Thyroid gland (tissue), 4 donors: Measurements from ENCODE around the gene FAIM2. TPM values are rescaled to one million over a fixed set of nuclear protein-coding genes. Genes with fewer than 3 reads are reported as not detected.
"Not testable (repeated sequence)": the region's sequence is repeated elsewhere in the genome, so short reads cannot be mapped to it uniquely, and the experiment has no call there.

Experiments used
- DNase-seq, 2 donors: peaks; one replicate each; pipeline ENCODE4 v3.0.0-alpha.2; 2019
- H3K27ac ChIP-seq, 3 donors: fragments of 200-600 bp; sonication (generic); 1 replicate in 2 of 3; 2 replicates in 1 of 3; pipeline ENCODE4 v1.5.1; 2016 to 2019; ENCODE audit warnings: mild to moderate bottlenecking in 1 of 3, moderate library complexity in 1 of 3
- H3K27me3 ChIP-seq: fragments of 200-600 bp; sonication (generic); one replicate; pipeline ENCODE4 v1.5.1; 2019
- H3K36me3 ChIP-seq, 2 donors: fragments of 200-600 bp; sonication (generic); one replicate each; pipeline ENCODE4 v1.5.1; 2016 to 2019
- H3K4me1 ChIP-seq, 2 donors: fragments of 200-600 bp; sonication (generic); one replicate each; pipeline ENCODE4 v1.5.1; 2017 to 2019
- H3K4me3 ChIP-seq, 3 donors: fragments of 200-600 bp; sonication (generic); replicated peaks in 1 of 3; 1 replicate in 2 of 3; 2 replicates in 1 of 3; pipeline ENCODE4 v1.5.1; 2016; ENCODE audit warnings: mild to moderate bottlenecking in 1 of 3
- H3K9me3 ChIP-seq: fragments of 200-600 bp; sonication (generic); one replicate; pipeline ENCODE4 v1.5.1; 2017
- POLR2A ChIP-seq, 2 donors: fragments of 450-650 bp; IDR thresholded peaks; one replicate each; pipeline ENCODE4 v1.6.1; 2017; ENCODE audit warnings: antibody characterized with exemption in 2 of 2, mild to moderate bottlenecking in 2 of 2, moderate library complexity in 1 of 2
- WGBS, 2 donors: methylation state at CpG; one replicate each; pipeline ENCODE4 v1.1.5; 2017; 5-methylcytosine and 5-hydroxymethylcytosine counted together
- intact Hi-C: fragments of 100-400 bp; cut with DNase I; formaldehyde crosslinking; loops from one replicate; pipeline ENCODE4 v1.15.1; 2023
- total RNA-seq, 4 donors: library from RNA; depleted of rRNA; stranded (reverse); fragments of >200 nt; gene quantifications; one replicate each; pipeline ENCODE4 v1.2.3, GENCODE V29; 2016
- TF ChIP-seq, protein P1 (sequence below), 6 experiments: fragments of 200-600 bp in 3 of 6; fragments of 450-650 bp in 3 of 6; sonication (generic) in 3 of 6; IDR thresholded peaks; one replicate each; pipeline ENCODE4 v1.5.1; 2016 to 2019; ENCODE audit warnings: antibody characterized with exemption in 6 of 6, mild to moderate bottlenecking in 2 of 6, inconsistent platforms in 1 of 6, moderate library complexity in 1 of 6

The FAIM2 gene
- total RNA-seq, 4 donors from 2014 or later, result 0.13 to 3.0 (median 0.33) TPM; not detected in 1

DNA sequence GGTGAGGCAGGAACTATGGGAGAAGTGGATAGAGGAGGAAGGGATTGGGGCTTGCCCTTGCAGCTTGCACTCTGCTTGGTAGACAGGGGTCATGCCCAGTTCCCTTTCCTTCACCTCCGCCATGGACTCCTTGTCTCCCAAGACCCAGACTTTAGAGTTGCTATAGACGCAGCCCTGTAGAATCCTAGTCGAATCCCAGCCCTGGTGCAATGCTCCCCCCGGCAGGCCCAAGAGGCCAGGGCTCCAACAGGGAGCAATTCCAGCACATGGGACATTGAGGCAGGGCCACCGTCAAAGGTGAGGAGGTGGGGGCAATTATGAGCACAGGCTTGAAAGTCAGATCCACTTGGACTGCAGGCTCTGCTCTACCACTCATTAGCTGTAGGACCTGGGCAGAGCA is 31.3 kb downstream of the FAIM2 start:
- no peak for DNase-seq
- intact Hi-C loops, result no loop called here
- H3K27ac ChIP-seq, result peak overlapping the region; percentile 11 to 23 (median 20)
- TF ChIP-seq POLR2A (IDR thresholded peaks at IDR 0.05), result no peak
- TF ChIP-seq, protein P1, sequence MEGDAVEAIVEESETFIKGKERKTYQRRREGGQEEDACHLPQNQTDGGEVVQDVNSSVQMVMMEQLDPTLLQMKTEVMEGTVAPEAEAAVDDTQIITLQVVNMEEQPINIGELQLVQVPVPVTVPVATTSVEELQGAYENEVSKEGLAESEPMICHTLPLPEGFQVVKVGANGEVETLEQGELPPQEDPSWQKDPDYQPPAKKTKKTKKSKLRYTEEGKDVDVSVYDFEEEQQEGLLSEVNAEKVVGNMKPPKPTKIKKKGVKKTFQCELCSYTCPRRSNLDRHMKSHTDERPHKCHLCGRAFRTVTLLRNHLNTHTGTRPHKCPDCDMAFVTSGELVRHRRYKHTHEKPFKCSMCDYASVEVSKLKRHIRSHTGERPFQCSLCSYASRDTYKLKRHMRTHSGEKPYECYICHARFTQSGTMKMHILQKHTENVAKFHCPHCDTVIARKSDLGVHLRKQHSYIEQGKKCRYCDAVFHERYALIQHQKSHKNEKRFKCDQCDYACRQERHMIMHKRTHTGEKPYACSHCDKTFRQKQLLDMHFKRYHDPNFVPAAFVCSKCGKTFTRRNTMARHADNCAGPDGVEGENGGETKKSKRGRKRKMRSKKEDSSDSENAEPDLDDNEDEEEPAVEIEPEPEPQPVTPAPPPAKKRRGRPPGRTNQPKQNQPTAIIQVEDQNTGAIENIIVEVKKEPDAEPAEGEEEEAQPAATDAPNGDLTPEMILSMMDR (IDR thresholded peaks at IDR 0.05), result no peak
- no peaks in the 10 kb centered on the region for H3K9me3 ChIP-seq
- no peak overlapping the region for H3K4me3 ChIP-seq
- peaks cover 38 to 52% of the 10 kb centered on the region in 2 donors for H3K4me1 ChIP-seq
- H3K27me3 ChIP-seq, result no peaks in the 10 kb centered on the region
- 93 to 94% methylated on average over 5 of the region's 5 CpGs for WGBS, 2 donors
- no peaks in the 10 kb centered on the region for H3K36me3 ChIP-seq

DNA sequence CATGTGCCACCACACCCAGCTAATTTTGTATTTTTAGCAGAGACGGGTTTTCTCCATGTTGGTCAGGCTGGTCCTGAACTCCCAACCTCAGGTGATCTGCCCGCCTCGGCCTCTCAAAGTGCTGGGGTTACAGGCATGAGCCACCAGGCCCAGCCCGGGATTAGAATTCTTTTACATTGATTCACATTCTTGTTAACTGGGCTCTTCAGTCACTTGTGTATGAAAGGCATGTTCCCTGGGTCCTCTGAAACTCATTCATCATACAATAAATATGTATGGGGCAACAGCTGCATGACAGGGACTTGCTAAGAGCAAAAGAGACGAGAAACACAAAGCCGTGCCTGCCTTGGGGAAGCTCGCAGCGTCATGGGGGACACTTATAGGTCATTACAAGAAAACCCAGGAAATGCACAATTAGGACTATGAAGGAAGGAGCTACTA is 31.9 kb downstream of the FAIM2 start:
- DNase-seq, H3K4me3 ChIP-seq, H3K27me3 ChIP-seq, H3K9me3 ChIP-seq, H3K36me3 ChIP-seq, intact Hi-C loops: not testable (repeated sequence)
- peaks cover 39 to 58% of the 10 kb centered on the region in 2 donors for H3K4me1 ChIP-seq
- 91 to 98% methylated on average over 8 of the region's 8 CpGs for WGBS, 2 donors
- H3K27ac ChIP-seq, result peak overlapping the region in 1 of 3 donors; percentile 23

DNA sequence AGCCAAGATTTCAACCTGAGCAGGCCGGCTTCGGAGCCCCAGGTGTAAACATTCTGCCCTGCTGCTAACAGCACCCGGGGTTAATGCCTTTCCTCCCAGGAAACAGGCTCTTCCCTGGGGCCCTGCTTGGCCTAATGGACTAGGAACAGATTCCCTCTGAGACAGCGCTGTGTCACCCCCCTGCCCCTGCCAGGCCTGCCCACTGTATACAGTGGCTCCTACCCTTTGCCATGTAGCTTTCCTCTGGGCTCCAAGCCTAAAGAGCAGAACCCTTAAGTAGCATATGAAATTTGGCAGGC is 32.5 kb downstream of the FAIM2 start:
- 84% methylated on average over 4 of the region's 4 CpGs; no CpG with 5 or more reads in 1 of the 2 donors for WGBS, 2 donors
- Histone ChIP-seq H3K9me3 (no peaks in the 10 kb centered on the region), H3K27ac (peak overlapping the region in 1 of 3 donors; percentile 20), H3K27me3 (no peaks in the 10 kb centered on the region), H3K36me3 (no peaks in the 10 kb centered on the region), H3K4me3 (no peak overlapping the region), H3K4me1 (peaks cover 39 to 60% of the 10 kb centered on the region in 2 donors)
- TF ChIP-seq, protein P1 (IDR thresholded peaks at IDR 0.05), result no peak
- TF ChIP-seq POLR2A (IDR thresholded peaks at IDR 0.05), result no peak
- intact Hi-C loops, result no loop called here
- peak in 1 of 2 donors; percentile 19 for DNase-seq

- Histone ChIP-seq H3K27me3 (no peaks in the 10 kb centered on the region), H3K36me3 (no peaks in the 10 kb centered on the region), H3K4me3 (no peak overlapping the region), H3K4me1 (peaks cover 39 to 60% of the 10 kb centered on the region in 2 donors), H3K9me3 (no peaks in the 10 kb centered on the region), H3K27ac (peak overlapping the region in 2 of 3 donors; percentile 20 to 85)
- TF ChIP-seq POLR2A (IDR thresholded peaks at IDR 0.05), result no peak
- TF ChIP-seq, protein P1 (IDR thresholded peaks at IDR 0.05), result no peak
- DNase-seq, result no peak
- 95% methylated on average over 11 of the region's 11 CpGs for WGBS, 2 donors
- intact Hi-C loops, result no loop called here
Observed at GRCh38 chr12:49870501-49871262, 33.0 kb downstream of the FAIM2 start.

GRCh38 chr12:49869816-49870500 is 33.7 kb downstream of the FAIM2 start:
- Histone ChIP-seq H3K27ac (peak overlapping the region; percentile 84 to 88 (median 85)), H3K4me3 (no peak overlapping the region), H3K4me1 (peaks cover 39 to 60% of the 10 kb centered on the region in 2 donors)

More at GRCh38 chr12:49869816-49870500, 33.7 kb downstream of the FAIM2 start:
- WGBS, 2 donors, result 90% methylated on average over 14 of the region's 14 CpGs
- Histone ChIP-seq H3K9me3 (no peaks in the 10 kb centered on the region), H3K36me3 (no peaks in the 10 kb centered on the region), H3K27me3 (no peaks in the 10 kb centered on the region)
- intact Hi-C loops, result loop anchor here (5.0 to 10.0 kb wide), 2 partner anchors 97 to 185 kb away; partner anchors contain the start of gene ASIC1
- no peak for TF ChIP-seq POLR2A (IDR thresholded peaks at IDR 0.05)
- TF ChIP-seq, protein P1 (IDR thresholded peaks at IDR 0.05), result no peak
- DNase-seq, result no peak
